H1 (cell line): ENCODE data around the gene TSC2. TPM values are rescaled to one million over a fixed set of nuclear protein-coding genes. Genes with fewer than 3 reads are reported as not detected.

Source experiments
- GABPA ChIP-seq: IDR thresholded peaks from 2 replicates; pipeline ENCODE4 v1.6.1; 2011; ENCODE audit warnings: mild to moderate bottlenecking, low read length, moderate library complexity, borderline replicate concordance; ENCODE audit not compliant: insufficient read depth
- SAP30 ChIP-seq: fragments of 300-600 bp; sonication (generic); IDR thresholded peaks from 2 replicates; pipeline ENCODE4 v1.7.1; 2012; ENCODE audit warnings: low read length, moderate library complexity, mild to moderate bottlenecking, inconsistent platforms; ENCODE audit not compliant: insufficient read depth, insufficient replicate concordance
- TBP ChIP-seq: IDR thresholded peaks from 2 replicates; pipeline ENCODE4 v1.6.1; 2011; ENCODE audit warnings: low read depth, low read length, improper control_type of control experiment
- ZNF274 ChIP-seq: IDR thresholded peaks from 2 replicates; pipeline ENCODE4 v1.7.0; 2012; ENCODE audit warnings: low read length, borderline replicate concordance; ENCODE audit errors: extremely low read depth
- polyA plus RNA-seq, 7 experiments: library from polyadenylated mRNA; depleted of rRNA in 3 of 7; stranded (reverse) in 5 of 7; unstranded in 2 of 7; fragments of >200 nt in 5 of 7; fragments of 200-250 nt in 2 of 7; gene quantifications; 1 replicate in 5 of 7; 2 replicates in 1 of 7; 4 replicates in 1 of 7; pipeline versions ENCODE4 v1.2.1 to v1.2.3, GENCODE V29; 2011 to 2013; ENCODE audit warnings: missing spikeins in 2 of 7, mixed read lengths in 2 of 7
- total RNA-seq: library from RNA; stranded (reverse); fragmentation: NEBNext Ultra II Directional; extraction: Animal tissue kit (Norgen Biotek cat#: 25700); gene quantifications from 2 replicates; pipeline ENCODE4 v1.2.1, GENCODE V29; 2021
- TF ChIP-seq, protein P1 (sequence below): IDR thresholded peaks from 2 replicates; pipeline ENCODE4 v1.6.1; 2012; ENCODE audit warnings: inconsistent platforms

Gene TSC2
- total and polyA plus RNA-seq, 2 of the 8 experiments (the other 6 are each of a cell fraction or from before 2014, with no cell fraction given): 65.9 to 96.6 TPM

DNA sequence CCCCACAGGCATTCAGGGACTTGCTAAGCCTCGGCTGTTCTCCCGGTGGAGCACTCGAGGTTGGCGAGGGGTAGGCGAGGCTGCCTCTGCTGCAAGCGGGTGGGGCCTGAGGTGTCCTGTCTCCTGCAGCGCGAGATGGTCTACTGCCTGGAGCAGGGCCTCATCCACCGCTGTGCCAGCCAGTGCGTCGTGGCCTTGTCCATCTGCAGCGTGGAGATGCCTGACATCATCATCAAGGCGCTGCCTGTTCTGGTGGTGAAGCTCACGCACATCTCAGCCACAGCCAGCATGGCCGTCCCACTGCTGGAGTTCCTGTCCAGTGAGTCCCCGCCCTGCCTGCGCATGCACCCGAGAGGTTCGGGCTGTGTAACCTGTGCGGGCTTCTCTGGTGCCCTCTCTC lies 26.3 kb downstream of the TSC2 start (continued):
- TF ChIP-seq, protein P1, sequence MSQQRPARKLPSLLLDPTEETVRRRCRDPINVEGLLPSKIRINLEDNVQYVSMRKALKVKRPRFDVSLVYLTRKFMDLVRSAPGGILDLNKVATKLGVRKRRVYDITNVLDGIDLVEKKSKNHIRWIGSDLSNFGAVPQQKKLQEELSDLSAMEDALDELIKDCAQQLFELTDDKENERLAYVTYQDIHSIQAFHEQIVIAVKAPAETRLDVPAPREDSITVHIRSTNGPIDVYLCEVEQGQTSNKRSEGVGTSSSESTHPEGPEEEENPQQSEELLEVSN: no peak
- TF ChIP-seq ZNF274: no peak
- TF ChIP-seq SAP30: no peak
- TF ChIP-seq GABPA: no peak
- no peak for TF ChIP-seq TBP
